Fibroblast of lung (primary cell): Measurements from ENCODE around the gene ABCA2.

Source experiments
- EZH2 ChIP-seq: IDR thresholded peaks from 2 replicates; pipeline ENCODE4 v1.5.1; 2012; ENCODE audit warnings: low read length, control low read depth, mild to moderate bottlenecking; ENCODE audit errors: missing control alignments
- TF ChIP-seq, protein P1 (sequence below), 2 donors: IDR thresholded peaks in 1 of 2; conservative IDR thresholded peaks in 1 of 2; 1 replicate in 1 of 2; 2 replicates in 1 of 2; pipeline ENCODE4 v1.5.1; 2011 to 2012; ENCODE audit warnings: low read length in 2 of 2, control low read depth in 1 of 2, inconsistent platforms in 1 of 2, low read depth in 1 of 2, mild to moderate bottlenecking in 1 of 2

DNA sequence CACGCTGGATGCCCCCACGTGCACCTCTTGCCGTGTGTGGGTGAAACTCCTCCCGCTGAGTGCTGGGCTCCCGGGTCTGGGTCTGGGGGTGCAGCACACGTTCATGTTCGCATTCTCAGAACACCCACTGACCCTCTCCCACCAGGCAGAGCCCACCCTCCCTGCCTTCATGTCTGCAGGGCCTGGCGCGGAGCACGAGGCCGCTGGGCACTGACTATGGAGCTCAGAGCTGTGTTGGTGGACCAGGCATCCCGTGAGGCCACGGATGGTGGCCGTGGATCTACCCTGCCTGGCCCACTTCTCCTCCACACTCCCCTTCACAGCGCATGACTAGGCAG lies 67.1 kb downstream of the ABCA2 start:
- TF ChIP-seq, protein P1, sequence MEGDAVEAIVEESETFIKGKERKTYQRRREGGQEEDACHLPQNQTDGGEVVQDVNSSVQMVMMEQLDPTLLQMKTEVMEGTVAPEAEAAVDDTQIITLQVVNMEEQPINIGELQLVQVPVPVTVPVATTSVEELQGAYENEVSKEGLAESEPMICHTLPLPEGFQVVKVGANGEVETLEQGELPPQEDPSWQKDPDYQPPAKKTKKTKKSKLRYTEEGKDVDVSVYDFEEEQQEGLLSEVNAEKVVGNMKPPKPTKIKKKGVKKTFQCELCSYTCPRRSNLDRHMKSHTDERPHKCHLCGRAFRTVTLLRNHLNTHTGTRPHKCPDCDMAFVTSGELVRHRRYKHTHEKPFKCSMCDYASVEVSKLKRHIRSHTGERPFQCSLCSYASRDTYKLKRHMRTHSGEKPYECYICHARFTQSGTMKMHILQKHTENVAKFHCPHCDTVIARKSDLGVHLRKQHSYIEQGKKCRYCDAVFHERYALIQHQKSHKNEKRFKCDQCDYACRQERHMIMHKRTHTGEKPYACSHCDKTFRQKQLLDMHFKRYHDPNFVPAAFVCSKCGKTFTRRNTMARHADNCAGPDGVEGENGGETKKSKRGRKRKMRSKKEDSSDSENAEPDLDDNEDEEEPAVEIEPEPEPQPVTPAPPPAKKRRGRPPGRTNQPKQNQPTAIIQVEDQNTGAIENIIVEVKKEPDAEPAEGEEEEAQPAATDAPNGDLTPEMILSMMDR (conservative IDR thresholded peaks at IDR 0.05 in 1 of 2, IDR thresholded peaks at IDR 0.05 in 1 of 2; ENCODE audit: low read depth in 1 of 2, low read length in 2 of 2) = no peak
- TF ChIP-seq EZH2 = no peak
